Common myeloid progenitor, CD34-positive (primary cell): ENCODE measurements around the gene FHL2.

ENCODE experiments used
- CTCF ChIA-PET: fragments of 350-600 bp; sonication (Branson Sonifier 250); formaldehyde crosslinking; loops from one replicate; lab custom pipeline; 2021; ENCODE audit warnings: antibody characterized with exemption; lab: Charles Lee
- POLR2A ChIA-PET: fragments of 350-600 bp; sonication (Branson Sonifier 250); formaldehyde crosslinking; loops from one replicate; lab custom pipeline; 2021; ENCODE audit warnings: antibody characterized with exemption; lab: Charles Lee
- DNase-seq, 3 donors: peaks; one replicate each; pipeline versions ENCODE4 v3.0.0 to v3.0.0-alpha.2; 2013
- H3K27ac ChIP-seq, 2 experiments: 1 replicate in 1 of 2; 2 replicates in 1 of 2; pipeline ENCODE4 v1.7.0; 2013; ENCODE audit warnings: inconsistent platforms in 2 of 2, low read length in 2 of 2, mild to moderate bottlenecking in 2 of 2, low read depth in 1 of 2, moderate library complexity in 1 of 2; ENCODE audit not compliant: severe bottlenecking in 2 of 2, insufficient read depth in 1 of 2, poor library complexity in 1 of 2
- H3K27me3 ChIP-seq, 5 experiments: replicated peaks in 2 of 5; 1 replicate in 3 of 5; 2 replicates in 2 of 5; pipeline versions ENCODE4 v1.6.1 to v1.7.0; 2013; ENCODE audit warnings: low read length in 4 of 5, mild to moderate bottlenecking in 2 of 5, moderate library complexity in 2 of 5, inconsistent platforms in 1 of 5; ENCODE audit not compliant: insufficient read depth in 5 of 5, control insufficient read depth in 4 of 5
- H3K36me3 ChIP-seq, 4 experiments: 1 replicate in 2 of 4; 2 replicates in 2 of 4; pipeline versions ENCODE4 v1.6.1 to v1.7.0; 2013; ENCODE audit warnings: low read length in 3 of 4, control low read depth in 1 of 4, mild to moderate bottlenecking in 1 of 4; ENCODE audit not compliant: control insufficient read depth in 4 of 4, insufficient read depth in 4 of 4
- H3K4me1 ChIP-seq, 4 experiments: 1 replicate in 3 of 4; 2 replicates in 1 of 4; pipeline versions ENCODE4 v1.6.1 to v1.7.1; 2013; ENCODE audit warnings: low read length in 3 of 4, mild to moderate bottlenecking in 3 of 4, control low read depth in 1 of 4, inconsistent platforms in 1 of 4, moderate library complexity in 1 of 4; ENCODE audit not compliant: control insufficient read depth in 4 of 4, insufficient read depth in 4 of 4; ENCODE audit errors: control extremely low read depth in 1 of 4
- H3K4me3 ChIP-seq, 7 experiments: 1 replicate in 4 of 7; 2 replicates in 3 of 7; pipeline versions ENCODE4 v1.5.1 to v1.7.0; 2013; ENCODE audit warnings: mild to moderate bottlenecking in 7 of 7, low read length in 6 of 7, moderate library complexity in 6 of 7, inconsistent platforms in 2 of 7, low read depth in 2 of 7, control low read depth in 1 of 7; ENCODE audit not compliant: insufficient read depth in 4 of 7, control insufficient read depth in 1 of 7; ENCODE audit errors: extremely low read depth in 1 of 7
- H3K9me3 ChIP-seq, 5 experiments: 1 replicate in 4 of 5; 2 replicates in 1 of 5; pipeline versions ENCODE4 v1.6.1 to v1.7.1; 2013; ENCODE audit warnings: low read length in 4 of 5, mild to moderate bottlenecking in 2 of 5, inconsistent platforms in 1 of 5, low read depth in 1 of 5, moderate library complexity in 1 of 5; ENCODE audit not compliant: control insufficient read depth in 4 of 5, insufficient read depth in 2 of 5; ENCODE audit errors: control extremely low read depth in 1 of 5
- WGBS: methylation state at CpG from one replicate; pipeline ENCODE4 v1.1.5; 2013; ENCODE audit not compliant: insufficient coverage; 5-methylcytosine and 5-hydroxymethylcytosine counted together

FHL2 gene

DNA sequence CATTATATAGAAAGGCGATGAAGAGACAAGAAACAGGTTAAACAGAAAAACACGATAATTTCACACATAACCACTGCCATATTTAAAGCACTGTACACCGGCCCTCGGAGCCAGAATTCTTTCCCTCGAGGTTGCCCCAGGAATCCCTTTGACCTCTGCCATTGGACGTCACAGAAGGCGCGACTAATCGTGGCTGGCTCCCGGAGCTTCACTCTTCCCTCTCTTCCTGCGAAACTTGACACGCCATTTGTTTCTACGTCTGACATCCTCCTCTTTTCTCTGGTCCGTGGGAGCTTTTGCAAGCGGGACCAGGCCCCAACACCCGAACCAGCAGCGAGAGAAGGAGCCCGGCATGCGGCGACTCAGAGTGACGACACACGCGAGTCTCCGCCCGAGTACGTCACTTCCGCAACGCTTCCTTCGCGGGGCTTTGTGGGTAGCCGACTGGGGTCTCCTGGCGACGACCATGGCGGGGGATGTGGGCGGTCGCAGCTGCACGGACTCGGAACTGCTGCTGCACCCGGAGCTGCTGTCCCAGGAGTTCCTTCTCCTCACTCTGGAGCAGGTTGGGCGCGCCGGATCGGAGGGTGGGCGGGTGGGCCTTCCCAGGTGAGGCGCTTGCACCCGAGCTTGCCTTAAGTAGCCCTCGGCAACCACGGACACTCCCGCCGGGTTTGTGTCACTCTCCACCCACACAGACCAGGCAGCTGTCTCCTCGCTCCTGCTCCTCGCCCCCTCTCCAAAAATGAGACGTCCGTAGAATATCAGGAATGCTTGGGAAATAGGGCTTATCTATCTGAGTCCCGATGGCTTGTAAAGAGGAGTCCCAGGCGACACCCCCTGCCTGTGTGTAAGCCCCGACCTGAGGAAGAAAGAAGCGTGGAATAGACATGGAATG lies 61.5 kb downstream of the FHL2 start, which contains the start of gene C2orf49:
Gene C2orf49, plus strand, starts transcription at position 419 of the 898 bp plus-strand sequence. Its CDS starts 48 bp downstream, at position 467.
- peak; percentile 93 to 96 (median 95) for DNase-seq
- H3K9me3 ChIP-seq: no peaks in the 10 kb centered on the region
- H3K27ac ChIP-seq: peak within 1 kb of the TSS; percentile 100
- peaks cover 7 to 23% (median 15%) of the 10 kb centered on the region in 4 experiments for H3K36me3 ChIP-seq
- WGBS: 0% methylated on average over 41 of the region's 58 CpGs
- peak within 1 kb of the TSS; percentile 80 to 100 (median 89) for H3K4me3 ChIP-seq
- no peaks in the 10 kb centered on the region for H3K27me3 ChIP-seq
- CTCF ChIA-PET: interaction anchor here (0.8 to 4.3 kb wide), 4 partner anchors 8 to 43 kb away, joined by 3 to 29 read pairs (median 6); partner anchors contain the start of gene TGFBRAP1
- POLR2A ChIA-PET: interaction anchor here (0.6 to 1.6 kb wide), 2 partner anchors 9 to 76 kb away, joined by 3 to 4 read pairs; no protein-coding TSS in a partner anchor
- peaks cover 11 to 29% (median 15%) of the 10 kb centered on the region in 4 experiments for H3K4me1 ChIP-seq

DNA sequence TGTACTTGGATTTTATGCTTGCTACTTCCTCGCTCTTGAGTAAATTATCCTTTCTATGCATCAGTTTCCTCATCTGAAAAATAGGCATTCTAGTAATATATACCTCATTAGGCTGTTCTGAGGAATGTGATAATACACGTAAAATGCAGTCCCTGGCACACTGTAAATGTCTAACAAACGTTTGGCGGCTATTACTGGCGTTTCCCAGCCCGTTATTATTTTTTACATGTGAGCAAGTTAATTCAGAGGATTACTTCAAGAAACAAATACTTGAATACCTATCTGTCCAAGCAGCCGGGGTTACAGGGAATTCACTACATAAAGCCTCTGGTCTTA lies 62.1 kb downstream of the FHL2 start:
- peak overlapping the region; percentile 100 for H3K27ac ChIP-seq
- H3K9me3 ChIP-seq: no peaks in the 10 kb centered on the region
- H3K27me3 ChIP-seq: no peaks in the 10 kb centered on the region
- 10% methylated on average over 2 of the region's 7 CpGs for WGBS
- DNase-seq: no peak
- peaks cover 7 to 19% (median 14%) of the 10 kb centered on the region in 4 experiments for H3K36me3 ChIP-seq
- peaks cover 11 to 29% (median 15%) of the 10 kb centered on the region in 4 experiments for H3K4me1 ChIP-seq
- CTCF ChIA-PET: interaction anchor here (1.0 to 4.3 kb wide), 3 partner anchors 8 to 16 kb away, joined by 4 to 29 read pairs (median 7); partner anchors contain the start of gene TGFBRAP1
- H3K4me3 ChIP-seq: peak overlapping the region in 6 of 7 experiments; percentile 80 to 100 (median 93)
- POLR2A ChIA-PET: no interaction called here

GRCh38 chr2:105335469-105335868 lies 63.4 kb downstream of the FHL2 start:
- no peak overlapping the region for H3K4me3 ChIP-seq
- no peak for DNase-seq
- ChIA-PET POLR2A (no interaction called here), CTCF (interaction anchor here (0.7 to 1.3 kb wide), 6 partner anchors 9 to 48 kb away, joined by 3 to 6 read pairs (median 4); no protein-coding TSS in a partner anchor)
- peaks cover 3 to 8% (median 5%) of the 10 kb centered on the region in 4 experiments for H3K36me3 ChIP-seq
- no peaks in the 10 kb centered on the region for H3K9me3 ChIP-seq
- no peaks in the 10 kb centered on the region for H3K27me3 ChIP-seq
- no peak overlapping the region for H3K27ac ChIP-seq
- H3K4me1 ChIP-seq: peaks cover 14 to 37% (median 20%) of the 10 kb centered on the region in 4 experiments
- WGBS: no CpG with 5 or more reads among the region's 2 CpGs

- Histone ChIP-seq H3K27ac (no peak overlapping the region), H3K4me1 (peaks cover 15 to 38% (median 27%) of the 10 kb centered on the region in 4 experiments), H3K27me3 (no peaks in the 10 kb centered on the region), H3K4me3 (no peak overlapping the region), H3K9me3 (no peaks in the 10 kb centered on the region), H3K36me3 (peaks cover 0 to 3% (median 0%) of the 10 kb centered on the region in 4 experiments)
- no peak for DNase-seq
- CTCF ChIA-PET: interaction anchor here (1.0 to 1.8 kb wide), 2 partner anchors 9 to 41 kb away, joined by 3 to 5 read pairs; no protein-coding TSS in a partner anchor
- POLR2A ChIA-PET: no interaction called here
- 88% methylated on average over 3 of the region's 4 CpGs for WGBS
Observed at GRCh38 chr2:105334211-105334610, 64.6 kb downstream of the FHL2 start.

DNA sequence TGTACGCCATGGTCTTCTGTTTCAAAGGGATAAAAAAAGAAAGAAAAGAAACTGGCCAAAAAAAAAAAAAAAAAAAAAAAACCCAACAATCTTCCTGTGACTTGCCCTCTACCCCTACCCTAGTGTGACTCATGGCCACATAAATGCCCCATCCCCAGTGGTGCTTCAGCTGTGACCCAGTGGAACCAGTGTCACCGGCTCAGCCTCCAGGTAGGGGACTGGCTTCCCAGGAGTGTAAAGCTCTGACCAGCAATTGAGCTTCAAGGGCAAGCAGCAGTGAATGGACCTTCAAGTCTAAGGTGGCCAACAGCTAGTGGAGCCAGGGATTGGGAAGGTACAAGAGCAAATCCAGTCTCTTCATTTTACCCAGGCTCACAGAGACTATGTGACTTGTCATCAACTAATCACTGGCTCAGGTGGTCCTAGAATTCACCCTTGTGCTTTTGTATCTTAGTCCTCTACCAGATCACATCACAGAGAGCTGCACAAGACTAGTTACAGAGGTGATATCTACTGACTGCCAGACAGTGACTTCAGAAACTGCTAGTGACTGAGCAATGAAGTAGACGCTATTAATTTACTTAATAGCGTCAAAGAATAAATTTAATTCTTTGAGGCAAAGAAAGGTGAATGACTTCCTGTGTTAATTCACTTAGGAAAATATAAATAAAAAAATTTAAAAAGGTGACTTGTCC lies 68.0 kb downstream of the FHL2 start:
- Histone ChIP-seq H3K4me1 (peaks cover 7 to 48% (median 45%) of the 10 kb centered on the region in 4 experiments), H3K36me3 (peaks cover 0 to 6% (median 0%) of the 10 kb centered on the region in 4 experiments), H3K27ac (peak overlapping the region; percentile 90 to 96), H3K9me3 (no peaks in the 10 kb centered on the region), H3K27me3 (no peaks in the 10 kb centered on the region), H3K4me3 (peak overlapping the region in 5 of 7 experiments; percentile 55 to 76 (median 75))
- WGBS: 80% methylated on average over 1 of the region's 4 CpGs
- POLR2A ChIA-PET: interaction anchor here (0.6 to 0.9 kb wide), 3 partner anchors 8 to 754 kb away, joined by 3 to 4 read pairs (median 4); no protein-coding TSS in a partner anchor
- CTCF ChIA-PET: interaction anchor here (0.6 to 4.4 kb wide), 7 partner anchors 8 to 191 kb away, joined by 3 to 29 read pairs (median 4); partner anchors contain the start of gene C2orf49
- peak in 2 of 3 donors; percentile 49 to 56 for DNase-seq
